Left ventricle myocardium inferior (tissue), 1 donor: ENCODE measurements around the gene SETBP1. TPM values are rescaled to one million over a fixed set of nuclear protein-coding genes. Genes with fewer than 3 reads are reported as not detected.

Experiments
- DNase-seq: peaks from one replicate; pipeline ENCODE4 v3.0.0-alpha.2; 2020
- H3K27ac ChIP-seq: fragments of 200-600 bp; replicated peaks from 2 replicates; pipeline ENCODE4 v1.8.0; 2021
- H3K27me3 ChIP-seq: fragments of 200-600 bp; 2 replicates; pipeline ENCODE4 v1.8.0; 2021; ENCODE audit warnings: low read depth
- H3K36me3 ChIP-seq: fragments of 200-600 bp; 2 replicates; pipeline ENCODE4 v1.8.0; 2021
- H3K4me1 ChIP-seq: fragments of 200-600 bp; 2 replicates; pipeline ENCODE4 v1.8.0; 2021
- H3K4me3 ChIP-seq: fragments of 200-600 bp; 2 replicates; pipeline ENCODE4 v1.8.0; 2021; ENCODE audit warnings: mild to moderate bottlenecking, moderate library complexity
- H3K9me3 ChIP-seq: fragments of 200-600 bp; replicated peaks from 2 replicates; pipeline ENCODE4 v1.8.0; 2021
- CTCF ChIP-seq: fragments of 200-600 bp; IDR thresholded peaks from 2 replicates; pipeline ENCODE4 v1.8.0; 2021; ENCODE audit warnings: antibody characterized with exemption, mild to moderate bottlenecking, borderline replicate concordance
- intact Hi-C: fragments of 100-400 bp; cut with micrococcal nuclease; formaldehyde crosslinking; loops from one replicate; pipeline ENCODE4 v1.11.0; 2022
- total RNA-seq: library from RNA; stranded (reverse); fragmentation: NEBNext Ultra II Directional; extraction: Animal tissue kit (Norgen Biotek cat#: 25700); gene quantifications from one replicate; pipeline ENCODE4 v1.2.1, GENCODE V29; 2021
- donor health status: DM: no; HTN: yes; CAD: no; lungs with severe emphysema.

Gene SETBP1
- total RNA-seq, 1 donor from 2014 or later: 10.3 TPM

GRCh38 chr18:44850001-44850400 lies 169.3 kb downstream of the SETBP1 start:
- no peaks in the 10 kb centered on the region for H3K36me3 ChIP-seq
- no peak overlapping the region for H3K27ac ChIP-seq
- no peak for DNase-seq
- no peaks in the 10 kb centered on the region for H3K27me3 ChIP-seq
- peaks cover 38% of the 10 kb centered on the region for H3K4me1 ChIP-seq
- H3K4me3 ChIP-seq: no peak overlapping the region
- TF ChIP-seq CTCF: no peak
- intact Hi-C loops: no loop called here
- H3K9me3 ChIP-seq: no peaks in the 10 kb centered on the region

- TF ChIP-seq CTCF: no peak
- DNase-seq: no peak
- Histone ChIP-seq H3K4me3 (no peak overlapping the region), H3K4me1 (peaks cover 49% of the 10 kb centered on the region), H3K27me3 (no peaks in the 10 kb centered on the region), H3K9me3 (peaks cover 7% of the 10 kb centered on the region), H3K36me3 (no peaks in the 10 kb centered on the region), H3K27ac (no peak overlapping the region)
- intact Hi-C loops: no loop called here
Observed at GRCh38 chr18:44851856-44852621, 171.4 kb downstream of the SETBP1 start.

- Histone ChIP-seq H3K36me3 (no peaks in the 10 kb centered on the region), H3K27ac (no peak overlapping the region), H3K4me1 (peaks cover 56% of the 10 kb centered on the region), H3K9me3 (peaks cover 7% of the 10 kb centered on the region), H3K4me3 (no peak overlapping the region), H3K27me3 (no peaks in the 10 kb centered on the region)
- intact Hi-C loops: no loop called here
- no peak for TF ChIP-seq CTCF
- no peak for DNase-seq
Observed at GRCh38 chr18:44852818-44853217, 172.1 kb downstream of the SETBP1 start.

GRCh38 chr18:44853430-44853829 lies 172.7 kb downstream of the SETBP1 start:
- DNase-seq: no peak
- peaks cover 7% of the 10 kb centered on the region for H3K9me3 ChIP-seq
- H3K27me3 ChIP-seq: no peaks in the 10 kb centered on the region
- H3K36me3 ChIP-seq: no peaks in the 10 kb centered on the region
- H3K27ac ChIP-seq: no peak overlapping the region
- no peak for TF ChIP-seq CTCF
- H3K4me1 ChIP-seq: peaks cover 56% of the 10 kb centered on the region
- H3K4me3 ChIP-seq: no peak overlapping the region
- intact Hi-C loops: no loop called here

- Histone ChIP-seq H3K27me3 (peaks cover 19% of the 10 kb centered on the region), H3K9me3 (peaks cover 7% of the 10 kb centered on the region), H3K27ac (peak overlapping the region; percentile 42), H3K36me3 (no peaks in the 10 kb centered on the region), H3K4me1 (peaks cover 63% of the 10 kb centered on the region), H3K4me3 (no peak overlapping the region)
- TF ChIP-seq CTCF: no peak
- no peak for DNase-seq
- intact Hi-C loops: no loop called here
Observed at GRCh38 chr18:44855681-44856080, 175.0 kb downstream of the SETBP1 start.
